Activated T-cell treated with anti-CD3 and anti-CD28 coated beads for 1 hour (primary cell): Measurements from ENCODE around the gene CDCP2.

Source experiments
- DNase-seq: peaks from one replicate; pipeline ENCODE4 v3.0.0-alpha.2; 2020; ENCODE audit warnings: low read depth

CDCP2 gene

DNA sequence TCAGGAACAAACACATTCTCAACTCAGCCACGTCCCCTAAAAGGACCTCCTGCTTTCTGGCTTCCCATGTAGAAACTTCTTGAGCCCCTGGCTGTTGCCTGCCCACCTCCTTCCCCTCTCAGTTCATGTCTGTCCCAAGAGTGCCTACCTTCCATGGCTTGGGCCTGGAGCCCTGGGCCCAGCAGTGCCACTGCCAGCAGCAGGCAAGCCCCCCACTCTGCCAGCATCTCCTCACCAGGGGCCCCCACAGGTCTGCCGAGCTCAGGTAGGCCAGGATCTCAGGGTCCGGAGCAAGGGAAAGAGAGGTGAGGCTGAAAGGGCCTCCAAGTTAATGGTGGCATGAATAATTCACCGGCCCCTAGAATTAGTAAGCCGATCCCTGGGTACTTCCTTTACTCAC is at the start of gene CDCP2:
CDCP2 (minus strand) TSS at position 305 of the 400 bp plus-strand sequence; CDS start at position 227, 78 bp downstream.
- DNase-seq = no peak

- no peak for DNase-seq
Measured at GRCh38 chr1:54200519-54200997, 47.8 kb upstream of the CDCP2 start.

- DNase-seq = peak; percentile 83
Measured at GRCh38 chr1:54199765-54200518, 47.1 kb upstream of the CDCP2 start, which contains the start of the genes CYB5RL and MRPL37. TSS of gene CYB5RL (minus strand) at chr1:54200030. CDS start at chr1:54195616, 4,414 bp downstream. TSS of gene MRPL37 (plus strand) at chr1:54200167. CDS start at chr1:54200244, 77 bp downstream.

- no peak for DNase-seq
Measured at GRCh38 chr1:54199151-54199764, 46.5 kb upstream of the CDCP2 start.

DNA sequence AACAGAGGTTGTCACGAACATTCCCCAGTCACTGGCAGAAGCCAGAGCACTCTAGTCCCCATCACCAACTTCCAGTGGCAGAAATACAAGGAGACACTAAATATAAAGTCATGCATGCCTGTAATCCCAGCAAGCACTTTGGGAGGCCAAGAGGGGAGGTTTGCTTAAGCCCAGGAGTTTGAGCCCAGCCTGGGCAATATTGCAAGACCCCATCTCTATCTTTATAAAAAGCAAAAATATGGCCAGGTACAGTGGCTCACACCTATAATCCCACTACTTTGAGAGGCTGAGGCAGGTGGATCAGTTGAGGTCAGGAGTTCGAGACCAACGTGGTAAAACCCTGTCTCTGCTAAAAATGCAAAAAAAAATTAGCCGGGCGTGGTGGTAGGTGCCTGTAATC is 40.7 kb upstream of the CDCP2 start:
- no peak for DNase-seq

- DNase-seq = no peak
Measured at GRCh38 chr1:54191525-54191924, 38.7 kb upstream of the CDCP2 start.

GRCh38 chr1:54190526-54190925 is 37.7 kb upstream of the CDCP2 start:
- DNase-seq = no peak

DNA sequence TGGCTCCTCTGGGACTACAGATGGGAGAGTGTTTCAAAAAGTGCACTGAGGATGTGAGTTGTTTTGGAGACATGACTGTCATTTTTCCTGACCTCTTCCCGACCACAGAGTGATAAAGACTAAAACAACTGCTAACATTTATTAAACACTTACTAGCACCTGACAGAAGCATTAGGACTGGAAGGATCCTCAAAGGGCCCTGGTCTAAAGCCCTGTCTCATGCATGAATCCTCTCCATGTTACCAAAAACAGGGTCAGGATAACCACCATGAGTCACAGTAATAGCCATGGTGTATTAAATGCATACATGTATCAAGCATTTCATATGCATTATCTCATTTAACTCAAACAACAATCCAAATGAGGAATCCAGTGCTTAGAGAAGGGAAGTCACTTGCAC is 35.5 kb upstream of the CDCP2 start:
- no peak for DNase-seq

GRCh38 chr1:54186056-54186455 is 33.3 kb upstream of the CDCP2 start:
- no peak for DNase-seq

- DNase-seq = no peak
Measured at GRCh38 chr1:54180701-54181360, 28.0 kb upstream of the CDCP2 start.

DNA sequence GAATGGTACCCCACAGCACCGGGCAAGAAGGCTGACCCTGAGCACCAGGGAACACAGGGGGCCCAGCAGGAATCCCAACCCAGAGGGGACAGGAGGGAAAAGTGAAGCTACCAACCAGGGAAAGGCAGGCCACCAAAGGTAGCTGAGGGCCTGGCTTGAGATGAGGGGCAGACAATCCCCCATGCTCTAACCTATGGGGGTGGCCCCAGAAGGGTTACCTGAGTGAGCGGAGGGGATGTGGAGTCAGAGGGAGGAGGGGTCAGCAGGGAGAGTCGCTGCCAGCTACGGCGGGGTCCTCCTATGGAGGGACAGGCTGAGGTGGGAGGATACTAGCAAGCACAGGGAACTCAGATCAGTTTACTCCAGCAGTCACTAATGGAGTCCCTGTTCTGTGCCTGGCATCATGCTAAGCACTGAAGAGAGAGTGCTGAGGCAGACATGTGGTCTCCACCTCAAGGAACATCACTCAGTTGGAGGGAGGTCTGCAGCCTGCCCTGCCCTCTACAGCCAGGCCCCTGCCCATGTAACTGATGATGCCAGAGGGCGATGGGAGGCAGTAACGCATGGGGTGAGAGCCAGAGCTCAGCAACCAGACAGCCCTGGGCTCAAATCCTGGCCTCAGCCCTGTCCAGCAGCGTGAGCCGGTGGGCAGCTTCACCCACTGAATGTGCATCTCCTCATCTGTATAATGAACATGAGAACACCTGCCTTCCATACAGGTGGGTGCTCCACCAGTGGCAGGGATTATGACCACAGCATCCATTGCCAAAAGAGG is 25.7 kb upstream of the CDCP2 start:
- no peak for DNase-seq

- DNase-seq = no peak
Measured at GRCh38 chr1:54177726-54178125, 24.9 kb upstream of the CDCP2 start.

GRCh38 chr1:54176621-54177327 is 24.0 kb upstream of the CDCP2 start:
- DNase-seq = no peak

- no peak for DNase-seq
Measured at GRCh38 chr1:54174106-54174505, 21.3 kb upstream of the CDCP2 start.

DNA sequence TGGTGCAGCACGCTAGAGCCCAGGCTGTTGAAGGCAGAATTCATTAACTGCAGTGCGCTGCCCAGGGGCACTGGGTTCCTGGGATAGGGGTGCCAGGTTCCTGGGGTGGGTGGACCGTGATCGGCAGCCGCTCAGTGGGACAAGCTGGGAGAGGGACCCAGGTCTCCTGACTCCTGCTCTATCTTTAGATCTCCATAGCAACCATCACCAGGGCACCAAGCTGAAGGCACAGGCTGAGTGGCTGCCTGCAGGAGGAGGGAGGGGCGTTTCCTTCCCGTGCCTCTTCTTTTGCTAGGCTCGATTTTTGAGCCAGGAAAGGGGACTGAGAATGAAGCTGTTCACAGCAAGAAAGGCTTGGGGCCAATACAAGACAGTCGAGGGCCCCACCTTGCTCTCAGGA is 20.9 kb upstream of the CDCP2 start:
- no peak for DNase-seq

DNA sequence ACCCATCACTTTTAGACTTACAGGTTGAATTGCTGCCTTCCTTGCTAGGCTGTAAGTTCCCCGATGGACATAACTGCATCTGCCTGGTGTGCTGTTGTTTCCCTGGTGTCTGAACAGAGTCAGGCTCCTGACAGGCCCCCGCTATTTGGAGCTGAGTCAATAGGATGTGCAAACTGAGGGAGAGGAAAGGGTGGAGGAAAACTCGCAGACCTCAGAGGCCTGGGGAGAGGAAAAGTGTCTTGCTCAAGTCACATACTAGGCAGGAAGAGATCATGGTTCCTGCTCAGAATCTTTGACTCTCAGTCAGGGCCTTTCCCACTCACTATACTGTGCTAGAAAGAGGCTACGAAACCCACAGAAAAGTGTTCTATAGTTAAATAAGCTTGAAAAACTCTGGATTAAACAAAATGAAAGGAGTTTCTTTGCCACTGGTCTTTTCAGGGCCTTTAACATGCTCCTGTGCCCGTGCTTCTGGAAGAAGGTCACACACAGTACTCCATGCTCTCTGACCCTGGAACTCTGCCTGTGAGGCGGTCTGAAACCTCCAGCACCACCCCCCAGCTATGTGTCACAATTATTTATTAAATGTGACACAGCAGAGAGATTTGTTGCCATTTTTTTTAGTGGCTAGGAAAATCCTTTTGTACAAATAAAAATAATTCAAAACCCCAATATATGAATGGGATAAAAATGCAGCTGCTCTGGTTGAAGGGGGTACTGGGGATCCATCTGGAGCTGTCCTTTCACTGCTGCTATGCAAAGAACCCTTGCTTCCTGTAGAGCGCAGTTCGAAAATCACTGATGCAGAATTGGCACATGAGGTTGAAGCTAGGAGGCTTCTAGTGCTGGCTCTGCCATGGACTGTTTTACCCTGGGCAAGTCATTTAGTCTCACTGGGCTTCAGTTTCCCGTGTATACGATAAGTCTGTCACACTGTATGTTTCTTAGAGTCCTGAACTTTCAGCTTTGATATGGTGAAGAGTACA is 20.1 kb upstream of the CDCP2 start:
- no peak for DNase-seq

DNA sequence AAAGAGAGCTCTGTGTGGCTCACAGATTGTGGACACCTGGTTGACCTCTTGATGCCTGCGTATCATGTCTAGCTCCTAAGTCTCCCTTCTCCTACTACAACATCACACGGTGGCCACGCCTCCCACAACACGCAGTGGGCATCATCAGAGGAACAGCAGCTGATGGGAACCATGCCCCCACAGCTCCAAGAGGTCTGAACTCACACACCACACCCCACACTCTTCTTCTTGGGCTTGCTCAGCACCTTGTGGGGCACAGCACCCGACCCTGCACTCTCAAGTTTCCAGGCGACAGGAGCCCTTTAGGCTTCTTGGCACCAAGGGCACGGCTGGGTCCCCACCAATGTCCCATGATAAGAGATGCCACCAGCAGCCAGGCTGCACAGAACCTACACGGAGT is 18.8 kb upstream of the CDCP2 start:
- DNase-seq = no peak

- DNase-seq = no peak
Measured at GRCh38 chr1:54171016-54171415, 18.2 kb upstream of the CDCP2 start.

DNA sequence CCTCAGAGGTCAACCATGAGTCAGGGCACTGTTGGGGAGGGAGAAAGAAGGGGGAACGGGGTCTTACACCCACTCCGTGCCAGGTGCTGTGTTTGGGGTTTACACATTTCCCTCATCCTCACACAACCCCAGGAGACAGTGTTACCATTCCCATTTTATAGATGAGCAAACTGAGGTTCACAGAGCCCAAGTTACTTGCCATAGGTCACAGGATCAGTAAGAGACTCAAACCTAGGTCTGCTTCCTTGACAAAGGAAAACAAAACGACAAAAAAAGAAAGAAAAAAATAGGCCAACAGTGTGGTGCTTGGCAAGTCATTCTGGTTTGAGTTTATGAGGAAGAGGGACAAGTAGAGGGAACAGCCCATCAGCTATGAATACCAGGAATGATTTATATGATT is 16.3 kb upstream of the CDCP2 start:
- no peak for DNase-seq
